Epidermal melanocyte (primary cell): ENCODE results near the gene UBE2D1.
"Not testable (repeated sequence)": the region's sequence is repeated elsewhere in the genome, so short reads cannot be mapped to it uniquely, and the experiment has no call there.

Experiments
- DNase-seq: peaks from one replicate; pipeline ENCODE4 v3.0.0; 2011; ENCODE audit warnings: low spot score; ENCODE audit not compliant: insufficient read length

UBE2D1 gene

DNA sequence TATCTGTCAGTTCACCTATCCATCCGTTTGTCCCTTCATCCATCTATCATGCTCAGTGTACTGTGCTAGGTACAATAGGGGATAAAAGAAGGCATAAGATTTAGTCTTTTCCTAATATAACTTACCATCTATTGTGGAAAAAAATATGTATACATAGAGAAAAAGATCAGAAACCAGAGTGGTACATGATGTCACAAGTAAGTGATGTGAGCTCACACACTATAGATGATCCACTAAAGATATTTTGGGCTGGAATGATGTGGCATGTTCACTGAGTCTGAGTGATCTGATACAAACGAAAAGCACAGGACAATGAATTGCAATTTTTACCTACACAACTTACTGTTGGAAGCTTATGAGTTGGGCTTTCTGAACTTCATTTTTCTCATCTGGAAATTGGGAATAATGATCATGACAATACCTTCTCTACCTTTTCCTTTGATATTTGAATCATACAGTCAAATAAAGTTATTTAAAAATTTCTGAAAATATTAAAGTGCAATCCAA is 47.7 kb downstream of the UBE2D1 start:
- DNase-seq: no peak

- DNase-seq: no peak
Observed at GRCh38 chr10:58384095-58384494, 49.3 kb downstream of the UBE2D1 start.

- no peak for DNase-seq
Observed at GRCh38 chr10:58384544-58384998, 49.8 kb downstream of the UBE2D1 start.

DNA sequence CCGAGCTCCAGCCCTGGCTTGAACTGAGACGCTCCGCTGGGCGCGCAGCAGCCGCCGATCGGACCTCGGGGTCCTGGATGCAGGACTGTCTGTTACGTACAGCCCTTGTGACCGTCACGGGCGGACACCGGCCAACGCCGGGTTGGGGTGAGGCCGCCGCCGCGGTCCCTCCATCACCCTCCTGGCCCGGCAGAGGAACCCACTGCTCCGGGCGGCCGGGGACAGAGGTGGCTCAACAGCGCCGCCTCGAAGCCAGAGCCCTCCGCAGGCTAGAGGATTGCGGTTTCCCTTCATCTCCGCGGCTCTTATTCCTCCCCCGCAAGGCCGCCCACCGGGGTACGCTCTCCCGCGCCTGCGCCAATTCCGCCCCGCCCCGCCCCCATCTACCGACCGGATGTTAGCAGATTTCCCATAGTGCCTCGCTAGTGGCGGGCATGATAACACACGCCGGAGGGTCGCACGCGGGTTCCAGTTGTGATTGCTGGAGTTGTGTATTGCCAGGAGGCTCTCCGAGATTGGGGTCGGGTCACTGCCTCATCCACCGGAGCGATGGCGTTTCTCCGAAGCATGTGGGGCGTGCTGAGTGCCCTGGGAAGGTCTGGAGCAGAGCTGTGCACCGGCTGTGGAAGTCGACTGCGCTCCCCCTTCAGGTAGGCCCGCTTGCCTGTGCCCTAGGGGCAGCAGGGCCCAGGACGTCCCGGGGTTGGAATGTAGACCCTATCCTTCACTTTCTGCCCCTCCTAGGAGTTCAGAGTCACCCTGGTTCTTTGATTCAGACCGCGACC is 50.4 kb downstream of the UBE2D1 start, which contains the start of gene TFAM:
Gene TFAM, plus strand, starts transcription at position 412 of the 785 bp plus-strand sequence. Its CDS starts 138 bp downstream, at position 550.
- DNase-seq: peak; percentile 92

GRCh38 chr10:58385784-58386112 is 50.9 kb downstream of the UBE2D1 start:
- DNase-seq: no peak

- no peak for DNase-seq
Observed at GRCh38 chr10:58389024-58389423, 54.2 kb downstream of the UBE2D1 start.

GRCh38 chr10:58393317-58393716 is 58.5 kb downstream of the UBE2D1 start:
- DNase-seq: no peak

- DNase-seq: no peak
Observed at GRCh38 chr10:58394471-58394870, 59.7 kb downstream of the UBE2D1 start.

- no peak for DNase-seq
Observed at GRCh38 chr10:58396057-58396456, 61.3 kb downstream of the UBE2D1 start.

GRCh38 chr10:58397830-58398229 is 63.0 kb downstream of the UBE2D1 start:
- no peak for DNase-seq

DNA sequence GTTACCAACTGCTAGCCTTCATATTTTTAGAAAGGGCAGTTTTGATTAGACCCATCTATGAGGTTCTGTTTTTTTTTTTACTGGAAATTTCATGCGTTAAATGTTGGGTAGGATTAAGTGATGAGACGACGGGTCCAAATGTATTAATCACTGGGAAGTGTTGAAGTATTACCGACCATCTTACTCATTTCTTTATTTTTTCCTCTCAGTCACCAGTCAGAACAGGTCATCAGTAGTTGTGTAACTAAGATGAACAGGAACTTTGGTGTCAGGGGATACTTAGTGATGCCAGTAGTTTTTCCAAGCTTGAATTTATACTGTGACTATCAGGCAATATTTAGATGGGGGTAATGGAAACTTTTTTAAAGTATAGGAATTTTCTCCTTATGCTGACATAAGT is 64.6 kb downstream of the UBE2D1 start:
- DNase-seq: no peak

DNA sequence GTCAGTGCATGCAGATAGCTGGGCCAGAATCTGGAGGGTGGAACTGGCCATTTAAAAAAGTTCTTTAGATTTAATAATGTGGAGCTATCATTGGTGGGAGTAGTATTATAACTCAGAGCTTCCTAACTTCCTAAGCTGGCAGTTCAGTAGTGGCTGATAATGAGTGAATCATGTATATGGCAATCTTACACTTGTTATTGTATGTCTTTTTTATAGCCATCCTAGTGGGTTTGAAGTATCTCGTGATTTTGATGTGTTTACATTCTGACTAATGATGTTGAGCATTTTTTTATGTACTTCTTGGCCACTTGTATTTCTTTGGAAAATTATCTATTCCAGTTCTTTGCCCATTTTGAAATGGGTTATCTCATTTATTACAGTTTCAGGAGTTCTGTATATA is 65.8 kb downstream of the UBE2D1 start:
- no peak for DNase-seq

DNA sequence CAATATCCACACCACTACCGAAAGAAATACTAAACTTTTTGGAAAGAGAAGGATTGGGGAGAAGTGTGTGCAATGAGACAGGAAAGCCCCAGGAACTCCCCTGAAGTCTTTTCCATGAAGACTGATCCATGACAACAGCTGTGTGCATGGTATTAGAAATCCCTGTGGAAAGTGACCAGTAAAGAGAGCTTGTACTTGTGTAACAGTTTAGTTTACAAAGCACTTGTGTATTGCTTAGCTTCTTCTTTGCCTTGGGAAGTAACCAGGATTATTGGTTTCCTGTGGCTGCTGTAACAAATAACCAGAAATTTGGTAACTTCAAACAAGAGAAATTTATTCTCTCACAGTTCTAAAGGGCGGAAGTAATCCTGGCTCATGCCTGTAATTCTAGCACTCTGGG is 69.2 kb downstream of the UBE2D1 start:
- no peak for DNase-seq

DNA sequence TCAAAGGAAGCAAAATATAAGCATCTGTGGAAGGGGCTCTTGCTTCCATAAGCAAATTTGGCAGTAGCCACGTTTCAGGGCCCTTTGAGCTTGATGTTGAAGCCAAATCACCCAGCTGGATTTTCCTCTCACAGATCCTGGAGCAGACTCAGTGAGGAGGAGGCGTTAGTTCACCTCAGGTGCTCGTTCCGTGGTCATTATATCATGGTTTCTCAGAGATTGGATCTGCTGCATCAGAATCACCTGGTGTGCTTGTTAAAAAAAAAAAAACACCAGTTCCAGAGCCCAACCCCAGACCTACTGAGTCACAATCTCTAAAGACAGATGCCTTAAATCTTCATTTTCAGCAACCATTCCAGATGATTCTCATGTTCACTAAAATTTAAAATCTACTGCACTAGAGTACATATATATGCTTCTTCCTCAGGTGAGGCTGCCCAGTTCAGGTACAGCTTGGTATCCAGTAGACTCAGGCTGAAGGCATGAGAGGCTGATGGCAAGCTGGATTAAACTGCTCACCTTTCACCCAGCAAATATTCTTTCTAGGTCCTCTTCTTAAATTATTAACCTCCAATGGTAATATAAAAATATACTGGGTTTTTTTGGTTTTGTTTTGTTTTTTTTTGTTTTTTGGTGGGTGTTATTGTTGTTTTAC is 75.3 kb downstream of the UBE2D1 start:
- DNase-seq: no peak

DNA sequence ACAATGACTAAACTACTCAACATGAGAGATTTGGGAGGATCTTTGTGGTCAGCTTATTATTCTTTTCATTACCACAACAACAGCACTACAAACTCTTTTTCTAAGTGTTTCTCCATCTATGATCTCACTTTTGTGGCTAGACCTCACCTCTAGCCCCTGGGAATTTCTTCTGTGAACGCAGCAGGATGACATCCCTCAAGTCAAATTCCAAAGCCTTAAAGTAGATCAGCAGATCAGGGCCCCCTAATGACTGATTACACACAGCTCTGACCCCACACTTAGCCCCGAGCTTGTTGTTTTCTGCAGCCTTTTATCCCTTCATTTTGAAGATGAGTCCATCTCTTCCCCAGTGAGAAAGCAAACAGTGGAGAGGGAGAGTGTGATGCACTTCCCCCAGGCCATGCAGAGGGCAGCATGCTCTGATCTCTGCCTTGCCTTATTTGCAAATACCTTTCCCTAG is 77.7 kb downstream of the UBE2D1 start:
- no peak for DNase-seq

- DNase-seq: peak; percentile 50
Observed at GRCh38 chr10:58414270-58415041, 79.7 kb downstream of the UBE2D1 start.

DNA sequence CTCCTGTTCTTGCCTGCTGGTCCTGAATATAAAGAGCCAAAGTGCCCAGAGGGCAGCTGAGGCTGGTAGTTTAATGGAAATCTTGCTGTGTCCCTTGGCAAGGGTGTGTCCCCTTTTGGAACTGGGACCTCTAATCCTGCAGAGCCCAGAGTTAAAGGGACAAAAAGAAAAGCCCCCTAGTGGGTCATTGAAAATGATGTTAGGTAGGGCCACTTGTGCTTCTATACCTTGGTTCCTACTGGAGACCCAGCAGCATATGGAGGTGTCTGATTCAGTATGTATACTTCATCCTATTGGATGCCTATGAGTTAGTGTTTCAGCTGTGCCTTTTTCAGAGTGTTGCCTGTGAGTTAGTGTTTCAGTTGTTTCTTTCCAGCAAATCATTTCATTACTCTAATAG is 81.0 kb downstream of the UBE2D1 start:
- DNase-seq: no peak

DNA sequence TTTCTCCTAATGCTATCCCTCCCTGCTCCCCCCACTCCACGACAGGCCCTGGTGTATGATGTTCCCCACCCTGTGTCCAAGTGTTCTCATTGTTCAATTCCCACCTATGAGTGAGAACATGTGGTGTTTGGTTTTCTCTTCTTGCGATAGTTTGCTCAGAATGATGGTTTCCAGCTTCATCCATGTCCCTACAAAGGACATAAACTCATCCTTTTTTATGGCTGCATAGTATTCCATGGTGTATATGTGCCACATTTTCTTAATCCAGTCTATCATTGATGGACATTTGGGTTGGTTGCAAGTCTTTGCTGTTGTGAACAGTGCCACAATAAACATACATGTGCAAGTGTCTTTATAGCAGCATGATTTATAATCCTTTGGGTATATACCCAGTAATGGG is 83.1 kb downstream of the UBE2D1 start:
- DNase-seq: not testable (repeated sequence)
